ENCODE data around the gene MINK1.

GRCh38 chr17:4840893-4841242, 7.7 kb downstream of the MINK1 start:
- TF ChIP-seq, protein P1, sequence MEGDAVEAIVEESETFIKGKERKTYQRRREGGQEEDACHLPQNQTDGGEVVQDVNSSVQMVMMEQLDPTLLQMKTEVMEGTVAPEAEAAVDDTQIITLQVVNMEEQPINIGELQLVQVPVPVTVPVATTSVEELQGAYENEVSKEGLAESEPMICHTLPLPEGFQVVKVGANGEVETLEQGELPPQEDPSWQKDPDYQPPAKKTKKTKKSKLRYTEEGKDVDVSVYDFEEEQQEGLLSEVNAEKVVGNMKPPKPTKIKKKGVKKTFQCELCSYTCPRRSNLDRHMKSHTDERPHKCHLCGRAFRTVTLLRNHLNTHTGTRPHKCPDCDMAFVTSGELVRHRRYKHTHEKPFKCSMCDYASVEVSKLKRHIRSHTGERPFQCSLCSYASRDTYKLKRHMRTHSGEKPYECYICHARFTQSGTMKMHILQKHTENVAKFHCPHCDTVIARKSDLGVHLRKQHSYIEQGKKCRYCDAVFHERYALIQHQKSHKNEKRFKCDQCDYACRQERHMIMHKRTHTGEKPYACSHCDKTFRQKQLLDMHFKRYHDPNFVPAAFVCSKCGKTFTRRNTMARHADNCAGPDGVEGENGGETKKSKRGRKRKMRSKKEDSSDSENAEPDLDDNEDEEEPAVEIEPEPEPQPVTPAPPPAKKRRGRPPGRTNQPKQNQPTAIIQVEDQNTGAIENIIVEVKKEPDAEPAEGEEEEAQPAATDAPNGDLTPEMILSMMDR (IDR thresholded peaks at IDR 0.05): no peak
- no peak for TF ChIP-seq POLR2AphosphoS5 (IDR thresholded peaks at IDR 0.05)

Measured in breast epithelium (tissue), 3 donors.